ENCODE data around the gene NELL1.

NELL1 gene

GRCh38 chr11:21321072-21321471 is 651.7 kb downstream of the NELL1 start:
- DNase-seq (ENCODE audit: low read depth in 2 of 2), result no peak

GRCh38 chr11:21321530-21321929 is 652.1 kb downstream of the NELL1 start:
- no peak for DNase-seq (ENCODE audit: low read depth in 2 of 2)

- DNase-seq (ENCODE audit: low read depth in 2 of 2), result no peak
Observed at GRCh38 chr11:21323617-21324016, 654.2 kb downstream of the NELL1 start.

- DNase-seq (ENCODE audit: low read depth in 2 of 2), result no peak
Observed at GRCh38 chr11:21343204-21343603, 673.8 kb downstream of the NELL1 start.

GRCh38 chr11:21346361-21346760 is 677.0 kb downstream of the NELL1 start:
- no peak for DNase-seq (ENCODE audit: low read depth in 2 of 2)

- no peak for DNase-seq (ENCODE audit: low read depth in 2 of 2)
Observed at GRCh38 chr11:21350613-21351012, 681.2 kb downstream of the NELL1 start.

GRCh38 chr11:21353425-21353824 is 684.0 kb downstream of the NELL1 start:
- no peak for DNase-seq (ENCODE audit: low read depth in 2 of 2)

- DNase-seq (ENCODE audit: low read depth in 2 of 2), result no peak
Observed at GRCh38 chr11:21364866-21365624, 695.7 kb downstream of the NELL1 start.

- no peak for DNase-seq (ENCODE audit: low read depth in 2 of 2)
Observed at GRCh38 chr11:21369947-21370346, 700.6 kb downstream of the NELL1 start.

GRCh38 chr11:21371044-21371443 is 701.7 kb downstream of the NELL1 start:
- DNase-seq (ENCODE audit: low read depth in 2 of 2), result no peak

- no peak for DNase-seq (ENCODE audit: low read depth in 2 of 2)
Observed at GRCh38 chr11:21372672-21373071, 703.3 kb downstream of the NELL1 start.

- DNase-seq (ENCODE audit: low read depth in 2 of 2), result no peak
Observed at GRCh38 chr11:21374376-21374775, 705.0 kb downstream of the NELL1 start.

GRCh38 chr11:21385669-21386440 is 716.5 kb downstream of the NELL1 start:
- DNase-seq (ENCODE audit: low read depth in 2 of 2), result no peak

- no peak for DNase-seq (ENCODE audit: low read depth in 2 of 2)
Observed at GRCh38 chr11:21390430-21390829, 721.0 kb downstream of the NELL1 start.

GRCh38 chr11:21396342-21397008 is 727.1 kb downstream of the NELL1 start:
- DNase-seq (ENCODE audit: low read depth in 2 of 2), result no peak

- no peak for DNase-seq (ENCODE audit: low read depth in 2 of 2)
Observed at GRCh38 chr11:21398195-21398594, 728.8 kb downstream of the NELL1 start.

GRCh38 chr11:21401496-21401895 is 732.1 kb downstream of the NELL1 start:
- no peak for DNase-seq (ENCODE audit: low read depth in 2 of 2)

GRCh38 chr11:21402274-21402673 is 732.9 kb downstream of the NELL1 start:
- DNase-seq (ENCODE audit: low read depth in 2 of 2), result no peak

GRCh38 chr11:21403069-21403468 is 733.7 kb downstream of the NELL1 start:
- DNase-seq (ENCODE audit: low read depth in 2 of 2), result no peak

- no peak for DNase-seq (ENCODE audit: low read depth in 2 of 2)
Observed at GRCh38 chr11:21405422-21405821, 736.0 kb downstream of the NELL1 start.

GRCh38 chr11:21410513-21410912 is 741.1 kb downstream of the NELL1 start:
- no peak for DNase-seq (ENCODE audit: low read depth in 2 of 2)

- DNase-seq (ENCODE audit: low read depth in 2 of 2), result no peak
Observed at GRCh38 chr11:21411104-21411503, 741.7 kb downstream of the NELL1 start.

GRCh38 chr11:21411597-21411996 is 742.2 kb downstream of the NELL1 start:
- DNase-seq (ENCODE audit: low read depth in 2 of 2), result no peak
